Gastrocnemius medialis (tissue), 4 donors: ENCODE data around the gene ARHGEF10L. TPM values are rescaled to one million over a fixed set of nuclear protein-coding genes. Genes with fewer than 3 reads are reported as not detected.

Experiments
- ATAC-seq, 2 donors: fragments of 150-250 bp; one replicate each; pipeline ENCODE4 v1.9.1; 2016
- DNase-seq, 2 donors: peaks; one replicate each; pipeline ENCODE4 v3.0.0-alpha.2; 2019
- H3K27ac ChIP-seq, 4 donors: fragments of 200-600 bp; sonication (generic); 1 replicate in 1 of 4; 2 replicates in 3 of 4; pipeline ENCODE4 v1.5.1; 2016 to 2018; ENCODE audit warnings: mild to moderate bottlenecking in 2 of 4, moderate library complexity in 1 of 4
- H3K27me3 ChIP-seq, 3 donors: fragments of 200-600 bp; sonication (generic) in 2 of 3; 1 replicate in 1 of 3; 2 replicates in 2 of 3; pipeline versions ENCODE4 v1.5.1 to v1.6.0; 2016 to 2019; ENCODE audit warnings: mild to moderate bottlenecking in 1 of 3, moderate library complexity in 1 of 3
- H3K36me3 ChIP-seq, 2 donors: fragments of 200-600 bp; sonication (generic) in 1 of 2; one replicate each; pipeline ENCODE4 v1.5.1; 2017 to 2018
- H3K4me1 ChIP-seq, 2 donors: fragments of 200-600 bp; sonication (generic) in 1 of 2; one replicate each; pipeline ENCODE4 v1.5.1; 2016 to 2017; ENCODE audit warnings: mild to moderate bottlenecking in 2 of 2
- H3K4me3 ChIP-seq, 4 donors: fragments of 200-600 bp; sonication (generic) in 3 of 4; 1 replicate in 1 of 4; 2 replicates in 3 of 4; pipeline ENCODE4 v1.5.1; 2016 to 2019; ENCODE audit warnings: mild to moderate bottlenecking in 2 of 4
- H3K9me3 ChIP-seq, 3 donors: fragments of 200-600 bp; sonication (generic) in 2 of 3; 1 replicate in 1 of 3; 2 replicates in 2 of 3; pipeline ENCODE4 v1.5.1; 2016 to 2019
- POLR2A ChIP-seq, 2 donors: fragments of 450-650 bp; IDR thresholded peaks; one replicate each; pipeline ENCODE4 v1.6.1; 2017; ENCODE audit warnings: antibody characterized with exemption in 2 of 2, mild to moderate bottlenecking in 2 of 2, moderate library complexity in 2 of 2
- in situ Hi-C, 4 donors: fragments of 200-750 bp; cut with MboI; loops; one replicate each; pipeline versions ENCODE4 v1.15.0 to v1.8.0; 2017; ENCODE audit warnings: low sequenced_read_pairs in 4 of 4
- intact Hi-C: fragments of 100-400 bp; cut with DNase I; formaldehyde crosslinking; loops from one replicate; pipeline ENCODE4 v1.15.1; 2023; ENCODE audit warnings: low total_unique reads
- total RNA-seq, 4 donors: library from RNA; depleted of rRNA; stranded (reverse); fragments of >200 nt; gene quantifications; one replicate each; pipeline versions ENCODE4 v1.1.0 to v1.2.3, GENCODE V29; 2016
- TF ChIP-seq, protein P1 (sequence below), 5 experiments: fragments of 450-650 bp in 3 of 5; fragments of 200-600 bp in 2 of 5; sonication (generic) in 2 of 5; IDR thresholded peaks in 4 of 5; conservative IDR thresholded peaks in 1 of 5; 1 replicate in 4 of 5; 2 replicates in 1 of 5; pipeline ENCODE4 v1.5.1; 2016 to 2019; ENCODE audit warnings: antibody characterized with exemption in 5 of 5, mild to moderate bottlenecking in 3 of 5, moderate library complexity in 3 of 5

The ARHGEF10L gene
- total RNA-seq, 4 donors from 2014 or later, result 21.2 to 111 (median 73.8) TPM

GRCh38 chr1:17615959-17616358 is 76.5 kb downstream of the ARHGEF10L start:
- H3K36me3 ChIP-seq, result peaks cover 0 to 1% of the 10 kb centered on the region in 2 donors
- no peak for DNase-seq

GRCh38 chr1:17616731-17617279 is 77.3 kb downstream of the ARHGEF10L start:
- Histone ChIP-seq H3K36me3 (peaks cover 0 to 10% of the 10 kb centered on the region in 2 donors), H3K9me3 (no peaks in the 10 kb centered on the region), H3K4me3 (no peak overlapping the region), H3K27me3 (no peaks in the 10 kb centered on the region), H3K27ac (peak overlapping the region in 3 of 4 donors; percentile 91 to 97 (median 93)), H3K4me1 (peaks cover 32 to 35% of the 10 kb centered on the region in 2 donors)
- in situ Hi-C loops (no loop called here), intact Hi-C loops (no loop called here)
- DNase-seq, result no peak
- ATAC-seq, result no peak
- TF ChIP-seq POLR2A (IDR thresholded peaks at IDR 0.05), result no peak
- TF ChIP-seq, protein P1, sequence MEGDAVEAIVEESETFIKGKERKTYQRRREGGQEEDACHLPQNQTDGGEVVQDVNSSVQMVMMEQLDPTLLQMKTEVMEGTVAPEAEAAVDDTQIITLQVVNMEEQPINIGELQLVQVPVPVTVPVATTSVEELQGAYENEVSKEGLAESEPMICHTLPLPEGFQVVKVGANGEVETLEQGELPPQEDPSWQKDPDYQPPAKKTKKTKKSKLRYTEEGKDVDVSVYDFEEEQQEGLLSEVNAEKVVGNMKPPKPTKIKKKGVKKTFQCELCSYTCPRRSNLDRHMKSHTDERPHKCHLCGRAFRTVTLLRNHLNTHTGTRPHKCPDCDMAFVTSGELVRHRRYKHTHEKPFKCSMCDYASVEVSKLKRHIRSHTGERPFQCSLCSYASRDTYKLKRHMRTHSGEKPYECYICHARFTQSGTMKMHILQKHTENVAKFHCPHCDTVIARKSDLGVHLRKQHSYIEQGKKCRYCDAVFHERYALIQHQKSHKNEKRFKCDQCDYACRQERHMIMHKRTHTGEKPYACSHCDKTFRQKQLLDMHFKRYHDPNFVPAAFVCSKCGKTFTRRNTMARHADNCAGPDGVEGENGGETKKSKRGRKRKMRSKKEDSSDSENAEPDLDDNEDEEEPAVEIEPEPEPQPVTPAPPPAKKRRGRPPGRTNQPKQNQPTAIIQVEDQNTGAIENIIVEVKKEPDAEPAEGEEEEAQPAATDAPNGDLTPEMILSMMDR (IDR thresholded peaks at IDR 0.05 in 4 of 5, conservative IDR thresholded peaks at IDR 0.05 in 1 of 5), result no peak

More at GRCh38 chr1:17615959-17616358, 76.5 kb downstream of the ARHGEF10L start:
- intact Hi-C loops, result no loop called here
- TF ChIP-seq, protein P1 (IDR thresholded peaks at IDR 0.05 in 4 of 5, conservative IDR thresholded peaks at IDR 0.05 in 1 of 5), result no peak
- no peak for TF ChIP-seq POLR2A (IDR thresholded peaks at IDR 0.05)
- no peak for ATAC-seq
- in situ Hi-C loops, result no loop called here
- Histone ChIP-seq H3K27me3 (no peaks in the 10 kb centered on the region), H3K4me1 (peaks cover 24 to 34% of the 10 kb centered on the region in 2 donors), H3K4me3 (no peak overlapping the region), H3K27ac (peak overlapping the region in 1 of 4 donors; percentile 97), H3K9me3 (no peaks in the 10 kb centered on the region)

DNA sequence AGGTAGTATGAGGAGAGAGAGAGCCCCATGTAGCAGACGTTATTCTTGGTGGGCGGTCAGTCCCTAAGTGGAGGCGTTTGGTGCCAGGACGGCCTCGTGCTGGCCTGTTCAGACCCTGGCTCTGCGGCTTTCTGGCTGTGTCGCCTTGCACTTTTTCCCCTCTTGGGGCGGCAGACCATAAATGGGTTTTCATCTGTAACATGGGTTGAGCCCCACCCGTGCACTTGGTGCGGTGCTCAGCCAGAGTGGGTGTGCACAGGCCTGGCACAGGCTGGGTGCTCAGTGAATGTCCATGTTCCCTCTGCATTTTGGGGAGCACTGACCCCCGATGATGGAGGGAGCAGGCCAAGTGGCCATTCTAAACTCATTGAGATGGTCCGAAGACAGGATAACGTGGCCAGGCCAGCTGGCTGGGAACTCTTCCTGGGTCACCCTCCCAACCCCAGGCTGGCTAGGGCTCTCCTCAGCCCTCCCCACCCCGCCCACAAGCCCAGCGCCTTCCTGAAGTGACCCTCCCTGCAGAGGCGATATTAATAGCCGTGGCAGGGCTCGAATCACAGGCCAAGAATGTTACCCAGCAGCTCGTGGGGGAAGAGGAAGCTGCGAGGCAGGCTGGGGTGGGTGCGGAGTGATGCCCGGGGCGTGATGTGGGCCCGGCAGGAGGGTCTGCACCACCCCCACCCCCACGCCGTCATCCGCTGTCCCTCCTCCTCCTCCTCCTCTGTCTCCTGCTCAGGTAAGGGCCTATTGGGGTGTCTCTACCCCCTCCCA is 78.5 kb downstream of the ARHGEF10L start:
- intact Hi-C loops (no loop called here), in situ Hi-C loops (no loop called here)
- DNase-seq (peak; percentile 76 to 90), ATAC-seq (peak; percentile 85 to 91)
- H3K9me3 ChIP-seq, result no peaks in the 10 kb centered on the region
- H3K4me3 ChIP-seq, result peak overlapping the region; percentile 55 to 74 (median 66)
- peak overlapping the region; percentile 91 to 97 (median 94) for H3K27ac ChIP-seq
- H3K27me3 ChIP-seq, result no peaks in the 10 kb centered on the region
- H3K36me3 ChIP-seq, result peaks cover 0 to 21% of the 10 kb centered on the region in 2 donors
- H3K4me1 ChIP-seq, result peaks cover 35 to 41% of the 10 kb centered on the region in 2 donors
- peak; percentile 81 to 86 for TF ChIP-seq POLR2A (IDR thresholded peaks at IDR 0.05)
- TF ChIP-seq, protein P1 (IDR thresholded peaks at IDR 0.05 in 4 of 5, conservative IDR thresholded peaks at IDR 0.05 in 1 of 5), result peak in 1 of 5 experiments; percentile 13

DNA sequence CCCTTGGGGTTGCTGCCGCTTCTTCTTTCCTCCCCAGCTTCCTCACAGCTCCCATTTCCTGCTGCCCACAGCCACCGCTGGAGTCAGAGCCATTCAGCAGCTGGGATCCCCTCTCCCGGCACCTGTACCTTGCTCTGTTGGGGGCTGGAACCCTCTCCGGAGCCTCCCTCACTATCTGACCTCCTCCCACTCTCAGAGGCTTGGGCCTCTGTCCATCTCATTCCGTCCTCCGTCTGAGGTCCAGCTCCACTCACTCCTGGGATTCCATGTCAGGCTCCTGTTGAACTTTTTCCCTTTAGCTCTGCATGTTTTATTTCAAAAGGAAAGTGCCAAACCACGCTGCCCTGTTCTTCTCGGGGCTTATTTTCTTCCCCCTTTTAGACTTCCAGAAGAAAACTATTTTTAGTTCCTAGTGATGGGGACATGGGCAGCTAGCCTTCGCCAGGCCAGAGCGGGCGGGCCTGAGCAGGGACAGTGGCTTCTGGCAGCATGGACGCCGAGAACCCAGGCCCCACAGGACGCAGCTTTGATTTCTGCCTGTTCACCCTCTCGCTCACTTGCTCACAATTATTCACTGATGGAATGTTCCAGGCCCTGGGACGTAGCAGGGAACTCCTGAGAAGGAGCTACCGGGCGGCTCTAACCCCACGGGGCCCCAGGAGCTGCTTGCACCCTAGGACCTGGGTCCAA is 79.2 kb downstream of the ARHGEF10L start:
- H3K9me3 ChIP-seq, result no peaks in the 10 kb centered on the region
- TF ChIP-seq, protein P1 (IDR thresholded peaks at IDR 0.05 in 4 of 5, conservative IDR thresholded peaks at IDR 0.05 in 1 of 5), result no peak
- TF ChIP-seq POLR2A (IDR thresholded peaks at IDR 0.05), result peak in 1 of 2 donors; percentile 14
- DNase-seq (peak in 1 of 2 donors; percentile 69), ATAC-seq (peak; percentile 53 to 67)
- H3K27me3 ChIP-seq, result no peaks in the 10 kb centered on the region
- intact Hi-C loops (no loop called here), in situ Hi-C loops (no loop called here)
- H3K27ac ChIP-seq, result peak overlapping the region; percentile 91 to 97 (median 94)
- H3K36me3 ChIP-seq, result peaks cover 0 to 29% of the 10 kb centered on the region in 2 donors
- peak overlapping the region; percentile 55 to 74 (median 66) for H3K4me3 ChIP-seq
- H3K4me1 ChIP-seq, result peaks cover 38 to 49% of the 10 kb centered on the region in 2 donors
